HepG2 (cell line): ENCODE data around the gene DDX1. TPM values are rescaled to one million over a fixed set of nuclear protein-coding genes. Genes with fewer than 3 reads are reported as not detected.

ENCODE experiments used
- AKAP8 ChIP-seq: sonication (generic); formaldehyde crosslinking; IDR thresholded peaks from 2 replicates; pipeline ENCODE4 v1.5.1; 2020; ENCODE audit warnings: mild to moderate bottlenecking, missing genetic modification reagents
- CBX1 ChIP-seq: IDR thresholded peaks from one replicate; pipeline ENCODE4 v1.6.1; 2016; ENCODE audit warnings: antibody characterized with exemption, low read depth
- NONO ChIP-seq, 2 experiments: fragments of 450-650 bp in 1 of 2; sonication (generic) in 1 of 2; formaldehyde crosslinking in 1 of 2; IDR thresholded peaks in 1 of 2; conservative IDR thresholded peaks in 1 of 2; 2 replicates each; pipeline versions ENCODE4 v1.6.1 to v1.8.0; 2017 to 2022; ENCODE audit warnings: mild to moderate bottlenecking in 1 of 2, missing genetic modification reagents in 1 of 2, moderate library complexity in 1 of 2
- PRDM15 ChIP-seq: sonication (generic); formaldehyde crosslinking; IDR thresholded peaks from 2 replicates; pipeline ENCODE4 v1.4.0; 2020; ENCODE audit warnings: missing genetic modification reagents
- RAD51 ChIP-seq: fragments of 450-650 bp; IDR thresholded peaks from 2 replicates; pipeline ENCODE4 v1.6.1; 2016; ENCODE audit warnings: borderline replicate concordance
- RELA ChIP-seq: sonication (generic); formaldehyde crosslinking; IDR thresholded peaks from 2 replicates; pipeline ENCODE4 v1.4.0; 2020; ENCODE audit warnings: missing genetic modification reagents
- ZNF414 ChIP-seq: sonication (generic); formaldehyde crosslinking; IDR thresholded peaks from 2 replicates; pipeline ENCODE4 v1.5.0; 2020; ENCODE audit warnings: missing genetic modification reagents
- ZNF446 ChIP-seq: sonication (generic); formaldehyde crosslinking; IDR thresholded peaks from 2 replicates; pipeline ENCODE4 v1.5.0; 2020; ENCODE audit warnings: mild to moderate bottlenecking, missing genetic modification reagents
- ZNF724P ChIP-seq: sonication (generic); formaldehyde crosslinking; IDR thresholded peaks from 2 replicates; pipeline ENCODE4 v1.8.0; 2022; ENCODE audit warnings: missing genetic modification reagents, borderline replicate concordance
- ZNF749 ChIP-seq: sonication (generic); formaldehyde crosslinking; IDR thresholded peaks from 2 replicates; pipeline ENCODE4 v1.8.0; 2022; ENCODE audit warnings: mild to moderate bottlenecking, missing genetic modification reagents, moderate library complexity, borderline replicate concordance
- polyA plus RNA-seq, 8 experiments: library from polyadenylated mRNA; depleted of rRNA in 3 of 8; stranded (reverse) in 7 of 8; unstranded in 1 of 8; fragments of >200 nt; fragmentation: Illumina TruSeq in 4 of 8; extraction: Trizol in 4 of 8; gene quantifications; 2 replicates each; pipeline versions ENCODE4 v1.2.1 to v1.2.3, GENCODE V29; 2011 to 2016; ENCODE audit warnings: low read depth in 4 of 8, missing spikeins in 1 of 8, mixed read lengths in 1 of 8; ENCODE audit not compliant: insufficient read depth in 1 of 8
- total RNA-seq, 5 experiments: library from RNA; depleted of rRNA; stranded (reverse); fragments of >200 nt; fragmentation: Illumina TruSeq; extraction: Trizol; gene quantifications; 2 replicates each; pipeline ENCODE4 v1.2.3, GENCODE V29; 2016; ENCODE audit warnings: low read depth in 1 of 5
- TF ChIP-seq, protein P1 (sequence below): IDR thresholded peaks from 2 replicates; pipeline ENCODE4 v1.6.1; 2018; ENCODE audit warnings: missing genetic modification reagents, mild to moderate bottlenecking, missing compliant biosample characterization
- TF ChIP-seq, protein P2 (sequence below): sonication (generic); formaldehyde crosslinking; IDR thresholded peaks from 2 replicates; pipeline ENCODE4 v1.8.0; 2022; ENCODE audit warnings: missing genetic modification reagents, mild to moderate bottlenecking, moderate library complexity, borderline replicate concordance
- TF ChIP-seq, protein P3 (sequence below): sonication (generic); formaldehyde crosslinking; IDR thresholded peaks from 2 replicates; pipeline ENCODE4 v1.4.0; 2020; ENCODE audit warnings: missing genetic modification reagents, borderline replicate concordance
- TF ChIP-seq, protein P4 (sequence below): IDR thresholded peaks from 2 replicates; pipeline ENCODE4 v1.6.1; 2016; ENCODE audit warnings: low read depth, control low read depth

Gene DDX1
- total and polyA plus RNA-seq, 2 of the 13 experiments (the other 11 are each of a cell fraction or from before 2014, with no cell fraction given) = 81.6 to 130 TPM

DNA sequence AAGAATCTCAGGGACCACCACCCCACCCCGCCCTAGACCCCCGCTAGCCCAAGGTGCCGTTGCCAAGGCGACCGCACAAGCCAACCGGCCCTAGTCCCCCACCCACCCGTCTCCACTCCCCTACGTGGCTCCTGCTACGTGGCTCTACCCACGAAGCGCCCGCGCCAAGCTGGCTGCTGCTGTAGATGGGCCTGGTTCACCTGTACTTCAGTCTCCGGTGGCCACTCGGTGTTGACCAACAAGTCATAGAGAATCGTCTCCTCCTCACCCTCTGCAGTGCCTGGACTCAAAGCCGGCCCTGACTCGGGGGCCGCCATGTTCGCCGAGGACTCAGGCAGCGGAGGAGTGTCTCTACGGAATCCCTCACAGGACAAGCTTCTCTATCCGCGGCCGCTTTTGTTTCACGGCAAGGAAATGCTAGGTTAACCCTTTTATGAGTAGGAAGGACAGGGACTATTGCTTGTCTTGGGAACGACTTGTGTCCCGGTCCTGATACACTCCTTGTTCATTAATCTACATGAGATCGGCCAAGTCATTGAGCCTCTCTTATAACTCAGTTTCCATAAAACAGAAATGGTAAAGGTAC, 30.6 kb upstream of the DDX1 start, which contains the start of gene NBAS (continued):
- TF ChIP-seq, protein P1, sequence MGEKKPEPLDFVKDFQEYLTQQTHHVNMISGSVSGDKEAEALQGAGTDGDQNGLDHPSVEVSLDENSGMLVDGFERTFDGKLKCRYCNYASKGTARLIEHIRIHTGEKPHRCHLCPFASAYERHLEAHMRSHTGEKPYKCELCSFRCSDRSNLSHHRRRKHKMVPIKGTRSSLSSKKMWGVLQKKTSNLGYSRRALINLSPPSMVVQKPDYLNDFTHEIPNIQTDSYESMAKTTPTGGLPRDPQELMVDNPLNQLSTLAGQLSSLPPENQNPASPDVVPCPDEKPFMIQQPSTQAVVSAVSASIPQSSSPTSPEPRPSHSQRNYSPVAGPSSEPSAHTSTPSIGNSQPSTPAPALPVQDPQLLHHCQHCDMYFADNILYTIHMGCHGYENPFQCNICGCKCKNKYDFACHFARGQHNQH (CRISPR knock-in tag) = peak; percentile 90
- no peak for TF ChIP-seq AKAP8 (CRISPR knock-in tag)
- TF ChIP-seq CBX1 = peak; percentile 64
- TF ChIP-seq ZNF749 (CRISPR knock-in tag) = no peak
- no peak; the same call in 1 of the 2 replicates for TF ChIP-seq ZNF724P (CRISPR knock-in tag)
- TF ChIP-seq, protein P2, sequence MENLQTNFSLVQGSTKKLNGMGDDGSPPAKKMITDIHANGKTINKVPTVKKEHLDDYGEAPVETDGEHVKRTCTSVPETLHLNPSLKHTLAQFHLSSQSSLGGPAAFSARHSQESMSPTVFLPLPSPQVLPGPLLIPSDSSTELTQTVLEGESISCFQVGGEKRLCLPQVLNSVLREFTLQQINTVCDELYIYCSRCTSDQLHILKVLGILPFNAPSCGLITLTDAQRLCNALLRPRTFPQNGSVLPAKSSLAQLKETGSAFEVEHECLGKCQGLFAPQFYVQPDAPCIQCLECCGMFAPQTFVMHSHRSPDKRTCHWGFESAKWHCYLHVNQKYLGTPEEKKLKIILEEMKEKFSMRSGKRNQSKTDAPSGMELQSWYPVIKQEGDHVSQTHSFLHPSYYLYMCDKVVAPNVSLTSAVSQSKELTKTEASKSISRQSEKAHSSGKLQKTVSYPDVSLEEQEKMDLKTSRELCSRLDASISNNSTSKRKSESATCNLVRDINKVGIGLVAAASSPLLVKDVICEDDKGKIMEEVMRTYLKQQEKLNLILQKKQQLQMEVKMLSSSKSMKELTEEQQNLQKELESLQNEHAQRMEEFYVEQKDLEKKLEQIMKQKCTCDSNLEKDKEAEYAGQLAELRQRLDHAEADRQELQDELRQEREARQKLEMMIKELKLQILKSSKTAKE (CRISPR knock-in tag) = no peak
- TF ChIP-seq RAD51 = no peak
- no peak for TF ChIP-seq RELA (CRISPR knock-in tag)
- TF ChIP-seq NONO (IDR thresholded peaks at IDR 0.05) = no peak
- peak; percentile 85 for TF ChIP-seq NONO (CRISPR knock-in tag; conservative IDR thresholded peaks at IDR 0.05)
- no peak; the same call in 1 of the 2 replicates for TF ChIP-seq PRDM15 (CRISPR knock-in tag)
- peak; percentile 95; the same call in 1 of the 2 replicates for TF ChIP-seq ZNF414 (CRISPR knock-in tag)
- TF ChIP-seq, protein P3, sequence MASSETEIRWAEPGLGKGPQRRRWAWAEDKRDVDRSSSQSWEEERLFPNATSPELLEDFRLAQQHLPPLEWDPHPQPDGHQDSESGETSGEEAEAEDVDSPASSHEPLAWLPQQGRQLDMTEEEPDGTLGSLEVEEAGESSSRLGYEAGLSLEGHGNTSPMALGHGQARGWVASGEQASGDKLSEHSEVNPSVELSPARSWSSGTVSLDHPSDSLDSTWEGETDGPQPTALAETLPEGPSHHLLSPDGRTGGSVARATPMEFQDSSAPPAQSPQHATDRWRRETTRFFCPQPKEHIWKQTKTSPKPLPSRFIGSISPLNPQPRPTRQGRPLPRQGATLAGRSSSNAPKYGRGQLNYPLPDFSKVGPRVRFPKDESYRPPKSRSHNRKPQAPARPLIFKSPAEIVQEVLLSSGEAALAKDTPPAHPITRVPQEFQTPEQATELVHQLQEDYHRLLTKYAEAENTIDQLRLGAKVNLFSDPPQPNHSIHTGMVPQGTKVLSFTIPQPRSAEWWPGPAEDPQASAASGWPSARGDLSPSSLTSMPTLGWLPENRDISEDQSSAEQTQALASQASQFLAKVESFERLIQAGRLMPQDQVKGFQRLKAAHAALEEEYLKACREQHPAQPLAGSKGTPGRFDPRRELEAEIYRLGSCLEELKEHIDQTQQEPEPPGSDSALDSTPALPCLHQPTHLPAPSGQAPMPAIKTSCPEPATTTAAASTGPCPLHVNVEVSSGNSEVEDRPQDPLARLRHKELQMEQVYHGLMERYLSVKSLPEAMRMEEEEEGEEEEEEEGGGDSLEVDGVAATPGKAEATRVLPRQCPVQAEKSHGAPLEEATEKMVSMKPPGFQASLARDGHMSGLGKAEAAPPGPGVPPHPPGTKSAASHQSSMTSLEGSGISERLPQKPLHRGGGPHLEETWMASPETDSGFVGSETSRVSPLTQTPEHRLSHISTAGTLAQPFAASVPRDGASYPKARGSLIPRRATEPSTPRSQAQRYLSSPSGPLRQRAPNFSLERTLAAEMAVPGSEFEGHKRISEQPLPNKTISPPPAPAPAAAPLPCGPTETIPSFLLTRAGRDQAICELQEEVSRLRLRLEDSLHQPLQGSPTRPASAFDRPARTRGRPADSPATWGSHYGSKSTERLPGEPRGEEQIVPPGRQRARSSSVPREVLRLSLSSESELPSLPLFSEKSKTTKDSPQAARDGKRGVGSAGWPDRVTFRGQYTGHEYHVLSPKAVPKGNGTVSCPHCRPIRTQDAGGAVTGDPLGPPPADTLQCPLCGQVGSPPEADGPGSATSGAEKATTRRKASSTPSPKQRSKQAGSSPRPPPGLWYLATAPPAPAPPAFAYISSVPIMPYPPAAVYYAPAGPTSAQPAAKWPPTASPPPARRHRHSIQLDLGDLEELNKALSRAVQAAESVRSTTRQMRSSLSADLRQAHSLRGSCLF (CRISPR knock-in tag) = no peak
- TF ChIP-seq ZNF446 = no peak
- TF ChIP-seq, protein P4, sequence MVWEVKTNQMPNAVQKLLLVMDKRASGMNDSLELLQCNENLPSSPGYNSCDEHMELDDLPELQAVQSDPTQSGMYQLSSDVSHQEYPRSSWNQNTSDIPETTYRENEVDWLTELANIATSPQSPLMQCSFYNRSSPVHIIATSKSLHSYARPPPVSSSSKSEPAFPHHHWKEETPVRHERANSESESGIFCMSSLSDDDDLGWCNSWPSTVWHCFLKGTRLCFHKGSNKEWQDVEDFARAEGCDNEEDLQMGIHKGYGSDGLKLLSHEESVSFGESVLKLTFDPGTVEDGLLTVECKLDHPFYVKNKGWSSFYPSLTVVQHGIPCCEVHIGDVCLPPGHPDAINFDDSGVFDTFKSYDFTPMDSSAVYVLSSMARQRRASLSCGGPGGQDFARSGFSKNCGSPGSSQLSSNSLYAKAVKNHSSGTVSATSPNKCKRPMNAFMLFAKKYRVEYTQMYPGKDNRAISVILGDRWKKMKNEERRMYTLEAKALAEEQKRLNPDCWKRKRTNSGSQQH = peak; percentile 97
